CD4-positive, CD25-positive, alpha-beta regulatory T cell (primary cell): ENCODE data around the gene SUDS3. TPM values are rescaled to one million over a fixed set of nuclear protein-coding genes. Genes with fewer than 3 reads are reported as not detected.

Experiments
- ATAC-seq, 2 donors: fragments of 150-1000 bp; cut with Tn5 transposase; one replicate each; pipeline ENCODE4 v1.10.0; 2021; ENCODE audit warnings: low read depth in 2 of 2, moderate number of reproducible peaks in 2 of 2, moderate library complexity in 1 of 2
- DNase-seq, 3 donors: peaks; one replicate each; pipeline versions ENCODE4 v3.0.0 to v3.0.0-alpha.2; 2012 to 2022; ENCODE audit warnings: mixed read lengths in 1 of 3
- H3K27ac ChIP-seq: one replicate; pipeline ENCODE4 v1.7.0; 2013; ENCODE audit warnings: mild to moderate bottlenecking, low read length; ENCODE audit not compliant: insufficient read depth, poor library complexity, severe bottlenecking
- H3K27me3 ChIP-seq: one replicate; pipeline ENCODE4 v1.7.0; 2013; ENCODE audit warnings: low read length; ENCODE audit not compliant: control insufficient read depth, insufficient read depth
- H3K36me3 ChIP-seq: one replicate; pipeline ENCODE4 v1.7.0; 2013; ENCODE audit warnings: mild to moderate bottlenecking, low read length, moderate library complexity; ENCODE audit not compliant: control insufficient read depth, insufficient read depth
- H3K4me1 ChIP-seq: 2 replicates; pipeline ENCODE4 v1.7.0; 2013; ENCODE audit warnings: mild to moderate bottlenecking, low read length; ENCODE audit not compliant: insufficient read depth, control insufficient read depth, poor library complexity, severe bottlenecking
- H3K4me3 ChIP-seq: one replicate; pipeline ENCODE4 v1.7.0; 2013; ENCODE audit warnings: low read depth, mild to moderate bottlenecking, low read length, moderate library complexity
- H3K9me3 ChIP-seq, 2 experiments: 1 replicate in 1 of 2; 2 replicates in 1 of 2; pipeline ENCODE4 v1.7.0; 2013; ENCODE audit warnings: low read length in 2 of 2, mild to moderate bottlenecking in 1 of 2, moderate library complexity in 1 of 2; ENCODE audit not compliant: control insufficient read depth in 2 of 2
- H3K27ac Mint-ChIP-seq, 3 donors: one replicate each; pipeline ENCODE4 v1.8.0; 2020 to 2022; ENCODE audit warnings: mild to moderate bottlenecking in 3 of 3, mixed read lengths in 3 of 3, moderate library complexity in 2 of 3
- H3K27me3 Mint-ChIP-seq: one replicate; pipeline ENCODE4 v1.8.0; 2022; ENCODE audit warnings: mild to moderate bottlenecking, mixed read lengths
- H3K36me3 Mint-ChIP-seq: one replicate; pipeline ENCODE4 v1.8.0; 2020; ENCODE audit warnings: mixed read lengths
- H3K4me1 Mint-ChIP-seq, 4 donors: one replicate each; pipeline ENCODE4 v1.8.0; 2020 to 2022; ENCODE audit warnings: mixed read lengths in 4 of 4, mild to moderate bottlenecking in 1 of 4
- H3K4me3 Mint-ChIP-seq, 4 donors: one replicate each; pipeline ENCODE4 v1.8.0; 2020 to 2022; ENCODE audit warnings: mild to moderate bottlenecking in 4 of 4, mixed read lengths in 4 of 4, moderate library complexity in 3 of 4
- H3K9me3 Mint-ChIP-seq, 7 donors: one replicate each; pipeline ENCODE4 v1.8.0; 2020 to 2022; ENCODE audit warnings: mixed read lengths in 7 of 7, mild to moderate bottlenecking in 3 of 7, moderate library complexity in 2 of 7
- polyA plus RNA-seq, 4 donors: library from polyadenylated mRNA; unstranded; fragments of 300-500 nt; fragmentation: Illumina TruSeq; gene quantifications; one replicate each; pipeline ENCODE4 v1.2.3, GENCODE V29; 2021
- total RNA-seq: library from RNA; stranded (reverse); gene quantifications from one replicate; pipeline ENCODE4 v1.2.3, GENCODE V29; 2022

Gene SUDS3
- total and polyA plus RNA-seq, 5 donors from 2014 or later, result 13.0 to 29.9 (median 13.7) TPM

DNA sequence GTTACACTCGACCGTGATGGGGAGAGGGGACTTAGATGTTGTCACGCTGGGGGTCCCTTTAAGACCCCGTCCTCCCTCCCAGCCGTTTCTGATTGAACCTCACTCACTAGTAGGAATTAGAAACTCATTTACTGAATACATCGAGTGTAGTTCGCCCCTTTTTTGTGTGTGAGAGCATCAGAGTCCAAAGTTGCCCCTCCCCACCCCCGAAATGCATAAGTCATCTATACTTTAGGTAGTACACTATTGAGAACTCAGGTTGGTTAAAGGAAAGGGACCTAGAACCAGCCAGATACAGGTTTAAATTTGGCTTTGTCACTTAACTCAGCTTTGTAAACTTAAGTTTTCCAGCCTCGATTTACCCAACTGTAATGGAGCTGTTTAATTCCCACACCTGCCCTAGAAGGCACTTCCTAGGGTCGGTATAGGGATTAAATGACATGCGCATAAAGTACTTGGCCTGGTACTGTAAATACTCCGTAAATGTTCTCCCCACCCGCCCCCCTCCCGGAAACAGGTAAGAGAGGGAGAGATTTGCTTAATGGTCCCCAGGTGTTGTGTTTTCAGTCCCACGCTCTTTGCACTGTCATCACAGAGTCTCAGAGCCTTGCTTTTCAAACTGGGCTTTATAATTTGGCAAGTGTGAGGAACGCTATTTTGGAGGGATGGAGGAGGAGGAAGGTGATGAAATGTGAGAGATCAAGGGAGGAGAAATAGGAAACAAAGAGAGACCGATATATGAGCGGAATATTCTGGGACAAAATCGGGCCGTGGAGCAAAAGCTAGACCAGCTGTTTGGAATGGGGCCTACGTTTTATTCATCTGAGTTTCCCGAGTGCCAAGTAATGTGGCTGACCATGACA lies 897 bp downstream of the SUDS3 start:
- ATAC-seq (no peak), DNase-seq (peak in 1 of 3 donors; percentile 34)
- H3K36me3 ChIP-seq, result peaks cover 22% of the 10 kb centered on the region
- peak overlapping the region; percentile 86 to 98 (median 96) for H3K4me3 Mint-ChIP-seq
- H3K4me3 ChIP-seq, result peak overlapping the region; percentile 92
- no peaks in the 10 kb centered on the region for H3K27me3 ChIP-seq
- peaks cover 16 to 55% (median 36%) of the 10 kb centered on the region in 4 donors for H3K4me1 Mint-ChIP-seq
- H3K9me3 ChIP-seq, result no peaks in the 10 kb centered on the region
- H3K27ac Mint-ChIP-seq, result peak overlapping the region; percentile 94 to 98 (median 96)
- peaks cover 8% of the 10 kb centered on the region for H3K36me3 Mint-ChIP-seq
- H3K9me3 Mint-ChIP-seq, result no peaks in the 10 kb centered on the region
- peak overlapping the region; percentile 92 for H3K27ac ChIP-seq
- H3K4me1 ChIP-seq, result peaks cover 26% of the 10 kb centered on the region
- no peaks in the 10 kb centered on the region for H3K27me3 Mint-ChIP-seq

DNA sequence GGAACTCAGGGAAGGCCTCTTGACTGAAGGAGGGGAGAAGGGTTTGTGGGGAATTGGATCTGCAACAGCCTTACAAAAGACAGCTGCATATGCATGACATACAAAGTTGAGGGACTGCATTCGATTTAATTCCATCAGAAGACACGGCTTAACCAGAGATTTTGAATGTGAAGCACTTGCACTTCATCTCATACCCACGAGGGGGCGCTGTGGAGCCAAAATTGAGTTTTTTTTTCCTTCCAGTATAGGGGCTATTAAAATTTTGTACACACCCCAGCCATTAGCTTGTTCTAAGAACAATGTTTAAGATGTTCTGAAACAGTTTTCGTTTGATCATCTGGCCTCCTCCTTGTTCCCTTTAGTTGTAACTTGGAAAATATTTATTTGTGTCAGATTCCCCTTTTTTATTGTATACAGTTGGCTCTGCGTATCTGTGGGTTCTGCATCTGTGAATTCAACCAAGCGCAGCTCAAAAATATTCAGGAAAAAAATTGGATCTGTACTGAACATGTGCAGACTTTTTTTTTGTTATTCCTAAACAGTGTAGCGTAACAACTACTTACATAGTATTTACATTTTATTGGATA lies 1.6 kb downstream of the SUDS3 start:
- DNase-seq, result peak; percentile 60 to 76 (median 74)
- H3K27me3 ChIP-seq, result no peaks in the 10 kb centered on the region
- H3K27ac Mint-ChIP-seq, result peak overlapping the region; percentile 52 to 98 (median 94)
- peak overlapping the region; percentile 92 for H3K27ac ChIP-seq
- peak overlapping the region; percentile 92 for H3K4me3 ChIP-seq
- peaks cover 26% of the 10 kb centered on the region for H3K4me1 ChIP-seq
- H3K9me3 ChIP-seq, result no peaks in the 10 kb centered on the region
- H3K4me3 Mint-ChIP-seq, result peak overlapping the region; percentile 86 to 98 (median 96)
- peaks cover 9% of the 10 kb centered on the region for H3K36me3 Mint-ChIP-seq
- ATAC-seq, result no peak
- H3K4me1 Mint-ChIP-seq, result peaks cover 16 to 50% (median 35%) of the 10 kb centered on the region in 4 donors
- H3K36me3 ChIP-seq, result peaks cover 26% of the 10 kb centered on the region
- H3K9me3 Mint-ChIP-seq, result no peaks in the 10 kb centered on the region
- H3K27me3 Mint-ChIP-seq, result no peaks in the 10 kb centered on the region

DNA sequence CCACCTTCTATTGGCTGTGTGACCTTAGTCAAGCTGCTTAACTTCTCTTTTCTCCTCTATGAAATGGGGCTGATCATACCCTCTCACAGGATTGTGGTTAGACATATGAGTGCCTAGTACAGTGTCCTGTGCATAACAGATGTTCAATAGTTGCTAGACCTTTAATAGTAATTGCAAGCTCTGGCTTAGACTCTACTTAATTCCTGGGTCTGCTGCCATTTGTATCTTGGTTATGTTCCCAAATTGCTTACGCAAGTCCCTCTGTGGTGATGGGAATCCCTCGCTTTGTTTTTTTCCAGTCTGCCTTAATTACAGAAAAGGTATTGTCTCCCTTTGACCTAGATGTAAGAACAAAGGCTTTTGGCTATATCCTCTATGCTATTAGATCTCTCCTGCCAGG lies 15.1 kb downstream of the SUDS3 start:
- H3K4me3 ChIP-seq, result no peak overlapping the region
- no peaks in the 10 kb centered on the region for H3K4me1 ChIP-seq
- DNase-seq (no peak), ATAC-seq (no peak)
- H3K36me3 Mint-ChIP-seq, result peaks cover 47% of the 10 kb centered on the region
- no peak overlapping the region for H3K27ac ChIP-seq
- H3K4me1 Mint-ChIP-seq, result peaks cover 0 to 5% (median 1%) of the 10 kb centered on the region in 4 donors
- H3K36me3 ChIP-seq, result peaks cover 81% of the 10 kb centered on the region
- H3K27me3 Mint-ChIP-seq, result no peaks in the 10 kb centered on the region
- no peaks in the 10 kb centered on the region for H3K9me3 ChIP-seq
- H3K4me3 Mint-ChIP-seq, result no peak overlapping the region
- H3K27ac Mint-ChIP-seq, result no peak overlapping the region
- no peaks in the 10 kb centered on the region for H3K9me3 Mint-ChIP-seq
- no peaks in the 10 kb centered on the region for H3K27me3 ChIP-seq

DNA sequence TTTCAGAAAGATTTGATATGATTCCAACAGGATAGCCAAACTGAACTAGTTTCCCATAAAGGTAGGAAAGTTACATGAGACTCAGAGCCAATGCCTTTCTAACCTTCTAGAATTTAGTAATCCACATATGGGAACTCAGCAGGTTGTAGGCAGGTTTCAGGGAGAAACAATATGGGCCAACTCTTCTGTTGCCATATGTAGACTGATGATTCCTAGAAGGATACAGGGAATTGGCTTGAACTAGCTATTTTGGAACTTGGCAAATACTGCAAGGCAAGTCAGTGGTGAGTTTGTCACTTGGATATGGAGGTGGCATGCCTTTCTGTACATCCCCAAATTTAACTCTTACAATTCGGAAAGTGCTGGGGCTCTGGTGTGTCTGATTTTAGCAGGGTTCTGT lies 15.5 kb downstream of the SUDS3 start:
- H3K36me3 Mint-ChIP-seq, result peaks cover 49% of the 10 kb centered on the region
- Histone ChIP-seq H3K9me3 (no peaks in the 10 kb centered on the region), H3K36me3 (peaks cover 81% of the 10 kb centered on the region), H3K4me3 (no peak overlapping the region), H3K27me3 (no peaks in the 10 kb centered on the region), H3K27ac (no peak overlapping the region), H3K4me1 (no peaks in the 10 kb centered on the region)
- no peak overlapping the region for H3K4me3 Mint-ChIP-seq
- no peak overlapping the region for H3K27ac Mint-ChIP-seq
- H3K4me1 Mint-ChIP-seq, result peaks cover 0 to 9% (median 1%) of the 10 kb centered on the region in 4 donors
- DNase-seq, result no peak
- ATAC-seq, result no peak
- H3K9me3 Mint-ChIP-seq, result no peaks in the 10 kb centered on the region
- H3K27me3 Mint-ChIP-seq, result no peaks in the 10 kb centered on the region

DNA sequence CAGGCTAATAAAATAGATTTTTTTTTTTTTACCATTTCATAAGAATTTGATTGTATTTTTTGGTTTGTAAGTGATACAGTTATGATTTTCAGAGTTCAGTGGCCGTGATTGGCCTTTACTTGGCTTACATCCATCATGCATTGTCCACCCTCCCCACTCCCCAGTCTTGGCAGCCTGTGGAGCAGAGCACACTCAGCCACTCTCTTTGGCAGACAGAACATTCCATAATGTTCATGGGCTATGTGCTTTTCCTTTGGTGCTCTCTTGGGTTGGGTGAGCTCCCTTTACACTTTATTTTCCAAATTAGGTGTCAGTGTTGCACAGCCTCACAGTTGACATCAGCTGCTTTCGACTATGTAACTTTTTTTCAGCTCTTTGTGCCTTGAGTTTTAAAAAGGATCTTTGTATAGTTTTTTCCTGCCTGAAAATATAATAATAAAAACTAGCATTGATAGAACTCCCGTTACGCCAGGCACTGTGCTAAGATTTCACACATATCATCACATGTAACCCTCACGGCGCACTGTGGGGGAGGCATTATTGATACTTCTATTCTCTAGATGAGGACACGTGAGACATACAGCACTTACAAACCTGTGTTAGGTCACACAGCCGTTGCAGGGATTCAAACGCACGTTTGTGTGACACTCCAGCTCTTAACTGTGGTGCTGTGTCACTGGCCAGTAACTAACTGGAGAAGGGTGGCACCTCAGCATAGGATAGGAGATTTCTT lies 21.5 kb downstream of the SUDS3 start:
- Mint-ChIP-seq H3K27me3 (no peaks in the 10 kb centered on the region), H3K4me1 (peaks cover 0 to 17% (median 0%) of the 10 kb centered on the region in 4 donors), H3K36me3 (peaks cover 50% of the 10 kb centered on the region), H3K9me3 (no peaks in the 10 kb centered on the region), H3K27ac (no peak overlapping the region), H3K4me3 (no peak overlapping the region)
- no peak overlapping the region for H3K4me3 ChIP-seq
- ATAC-seq, result no peak
- H3K9me3 ChIP-seq, result no peaks in the 10 kb centered on the region
- peaks cover 75% of the 10 kb centered on the region for H3K36me3 ChIP-seq
- H3K4me1 ChIP-seq, result no peaks in the 10 kb centered on the region
- H3K27ac ChIP-seq, result no peak overlapping the region
- no peak for DNase-seq
- H3K27me3 ChIP-seq, result no peaks in the 10 kb centered on the region

DNA sequence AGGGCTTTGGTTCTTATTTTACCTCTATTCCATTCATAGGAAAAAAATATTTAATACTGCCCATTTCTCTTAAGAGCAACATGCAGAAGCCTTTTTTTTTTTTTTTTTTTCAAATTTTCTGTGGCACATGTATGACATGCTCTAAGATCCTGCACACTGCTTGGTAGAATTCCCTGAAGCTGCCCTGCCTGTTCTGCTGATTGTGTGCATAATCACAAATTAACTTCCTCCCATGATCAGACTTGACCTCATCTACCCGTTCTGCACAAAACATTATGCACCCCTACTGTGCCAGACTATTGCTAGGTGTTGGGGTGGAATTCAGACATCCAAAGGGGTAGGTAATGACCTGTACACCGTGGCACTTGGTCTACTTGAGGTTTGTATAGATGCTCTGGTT lies 22.2 kb downstream of the SUDS3 start:
- Histone ChIP-seq H3K4me3 (no peak overlapping the region), H3K27me3 (no peaks in the 10 kb centered on the region), H3K36me3 (peaks cover 79% of the 10 kb centered on the region), H3K27ac (no peak overlapping the region), H3K9me3 (no peaks in the 10 kb centered on the region), H3K4me1 (no peaks in the 10 kb centered on the region)
- ATAC-seq, result no peak
- H3K36me3 Mint-ChIP-seq, result peaks cover 49% of the 10 kb centered on the region
- peak overlapping the region in 1 of 3 donors; percentile 3 for H3K27ac Mint-ChIP-seq
- no peaks in the 10 kb centered on the region for H3K27me3 Mint-ChIP-seq
- H3K4me3 Mint-ChIP-seq, result no peak overlapping the region
- no peaks in the 10 kb centered on the region for H3K9me3 Mint-ChIP-seq
- no peak for DNase-seq
- peaks cover 0 to 17% (median 0%) of the 10 kb centered on the region in 4 donors for H3K4me1 Mint-ChIP-seq

DNA sequence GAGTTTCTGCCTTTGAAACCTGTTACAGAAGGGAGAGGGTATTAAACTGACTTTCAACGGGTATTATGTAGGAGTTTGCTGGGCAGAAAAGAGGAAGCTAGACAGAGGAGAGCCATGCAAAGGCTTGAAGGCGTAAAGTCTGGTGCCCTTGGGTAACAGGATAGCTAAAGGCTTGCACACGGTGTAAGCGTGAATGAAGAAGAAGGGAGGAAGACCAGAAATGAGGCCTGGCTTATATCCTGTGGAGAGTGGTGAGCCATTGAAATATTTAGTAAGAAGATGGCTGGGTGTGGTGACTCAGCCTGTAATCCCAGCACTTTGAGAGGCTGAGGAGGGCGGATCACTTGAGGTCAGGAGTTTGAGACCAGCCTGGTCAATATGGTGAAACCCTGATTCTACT lies 22.6 kb downstream of the SUDS3 start:
- no peak overlapping the region for H3K4me3 Mint-ChIP-seq

More for the DNA sequence above, 22.6 kb downstream of the SUDS3 start:
- H3K36me3 Mint-ChIP-seq, result peaks cover 49% of the 10 kb centered on the region
- no peak for ATAC-seq
- Histone ChIP-seq H3K4me1 (no peaks in the 10 kb centered on the region), H3K27ac (no peak overlapping the region), H3K9me3 (no peaks in the 10 kb centered on the region), H3K27me3 (no peaks in the 10 kb centered on the region), H3K36me3 (peaks cover 81% of the 10 kb centered on the region), H3K4me3 (no peak overlapping the region)
- H3K27ac Mint-ChIP-seq, result peak overlapping the region in 2 of 3 donors; percentile 3 to 27
- no peaks in the 10 kb centered on the region for H3K9me3 Mint-ChIP-seq
- DNase-seq, result no peak
- H3K27me3 Mint-ChIP-seq, result no peaks in the 10 kb centered on the region
- peaks cover 0 to 17% (median 0%) of the 10 kb centered on the region in 4 donors for H3K4me1 Mint-ChIP-seq
